HG03575 (cell line): ENCODE results near the gene ZBTB33.

Experiments
- ATAC-seq: cut with Tn5 transposase; IDR thresholded peaks from one replicate; pipeline ENCODE4 v1.9.1; 2021; ENCODE audit not compliant: unreplicated experiment, insufficient number of reproducible peaks, low FRiP score; ENCODE audit errors: extremely low read depth

Gene ZBTB33

GRCh38 chrX:120250522-120251271 lies at the start of gene ZBTB33:
ZBTB33 (plus strand) TSS chrX:120250812; CDS start chrX:120253416, 2,604 bp downstream.
- peak; percentile 69 for ATAC-seq

- no peak for ATAC-seq
These were observed 49.8 kb upstream of the ZBTB33 start for GRCh38 chrX:120200851-120201250.

- ATAC-seq = no peak
These were observed 44.5 kb upstream of the ZBTB33 start for GRCh38 chrX:120205816-120206753.

GRCh38 chrX:120207009-120207605 lies 43.5 kb upstream of the ZBTB33 start:
- ATAC-seq = no peak

GRCh38 chrX:120213438-120214265 lies 37.0 kb upstream of the ZBTB33 start:
- no peak for ATAC-seq

GRCh38 chrX:120223374-120223773 lies 27.2 kb upstream of the ZBTB33 start:
- no peak for ATAC-seq

GRCh38 chrX:120224388-120224787 lies 26.2 kb upstream of the ZBTB33 start:
- ATAC-seq = no peak

- ATAC-seq = no peak
These were observed 22.3 kb upstream of the ZBTB33 start for GRCh38 chrX:120228187-120228908.

GRCh38 chrX:120235284-120235683 lies 15.3 kb upstream of the ZBTB33 start:
- no peak for ATAC-seq

GRCh38 chrX:120236687-120237479 lies 13.7 kb upstream of the ZBTB33 start:
- ATAC-seq = no peak

- no peak for ATAC-seq
These were observed 11.7 kb upstream of the ZBTB33 start for GRCh38 chrX:120238933-120239332.

- no peak for ATAC-seq
These were observed 7.8 kb upstream of the ZBTB33 start for GRCh38 chrX:120242813-120243212.

- ATAC-seq = no peak
These were observed 6.2 kb upstream of the ZBTB33 start for GRCh38 chrX:120244395-120244734.

- peak; percentile 46 for ATAC-seq
These were observed 5.7 kb upstream of the ZBTB33 start for GRCh38 chrX:120244735-120245498.

- ATAC-seq = no peak
These were observed 929 bp downstream of the ZBTB33 start for GRCh38 chrX:120251471-120252011.

GRCh38 chrX:120253784-120254183 lies 3.2 kb downstream of the ZBTB33 start:
- ATAC-seq = no peak

GRCh38 chrX:120260369-120260768 lies 9.8 kb downstream of the ZBTB33 start:
- no peak for ATAC-seq
